HG02588 (cell line): ENCODE measurements around the gene FCGR3B.
"Not testable (repeated sequence)": the region's sequence is repeated elsewhere in the genome, so short reads cannot be mapped to it uniquely, and the experiment has no call there.

Source experiments
- ATAC-seq: cut with Tn5 transposase; IDR thresholded peaks from one replicate; pipeline ENCODE4 v1.9.1; 2021; ENCODE audit warnings: mild to moderate bottlenecking, moderate library complexity; ENCODE audit not compliant: unreplicated experiment

The FCGR3B gene

DNA sequence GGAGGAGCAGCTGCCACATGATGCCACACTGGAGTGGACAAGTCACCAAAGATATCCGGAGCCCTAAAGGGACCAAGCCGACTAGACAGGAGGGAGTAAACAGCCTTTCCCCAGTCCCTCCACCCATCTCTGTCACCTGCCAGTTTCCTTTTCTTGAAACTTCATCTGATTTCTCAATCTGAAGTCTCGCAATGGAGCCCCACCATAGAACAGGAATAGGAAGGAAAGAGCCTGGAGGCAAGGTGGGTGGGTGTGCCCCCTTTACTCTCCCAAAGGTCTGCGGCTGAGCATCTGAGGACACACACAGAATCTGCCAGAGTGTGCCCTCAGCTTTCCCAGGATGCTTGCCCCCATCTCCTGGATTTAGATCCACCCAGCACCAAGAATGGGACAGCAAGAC, at the start of gene FCGR3B:
Gene FCGR3B, minus strand, starts transcription at position 101 of the 400 bp plus-strand sequence. Its CDS starts 82 bp downstream, at position 19.
- no peak for ATAC-seq

DNA sequence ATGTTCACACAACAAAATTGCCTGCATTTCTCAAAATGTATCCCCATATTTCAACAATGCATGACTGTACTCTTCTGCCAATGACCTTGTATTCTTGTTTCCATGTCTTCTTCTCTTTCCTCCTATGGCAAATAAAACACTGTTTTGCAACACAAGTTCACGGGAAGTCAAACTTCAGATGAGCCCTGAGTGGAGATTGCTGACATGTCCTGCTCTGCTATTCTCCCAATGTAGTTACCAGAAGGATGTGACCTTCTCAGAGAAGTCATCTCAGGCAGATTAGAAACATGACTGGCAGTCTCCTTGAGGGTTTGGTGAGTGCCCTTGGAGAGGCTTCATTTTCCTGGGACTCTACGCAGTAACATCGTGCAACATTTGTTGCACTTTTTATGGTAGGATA, 47.5 kb upstream of the FCGR3B start:
- no peak for ATAC-seq

DNA sequence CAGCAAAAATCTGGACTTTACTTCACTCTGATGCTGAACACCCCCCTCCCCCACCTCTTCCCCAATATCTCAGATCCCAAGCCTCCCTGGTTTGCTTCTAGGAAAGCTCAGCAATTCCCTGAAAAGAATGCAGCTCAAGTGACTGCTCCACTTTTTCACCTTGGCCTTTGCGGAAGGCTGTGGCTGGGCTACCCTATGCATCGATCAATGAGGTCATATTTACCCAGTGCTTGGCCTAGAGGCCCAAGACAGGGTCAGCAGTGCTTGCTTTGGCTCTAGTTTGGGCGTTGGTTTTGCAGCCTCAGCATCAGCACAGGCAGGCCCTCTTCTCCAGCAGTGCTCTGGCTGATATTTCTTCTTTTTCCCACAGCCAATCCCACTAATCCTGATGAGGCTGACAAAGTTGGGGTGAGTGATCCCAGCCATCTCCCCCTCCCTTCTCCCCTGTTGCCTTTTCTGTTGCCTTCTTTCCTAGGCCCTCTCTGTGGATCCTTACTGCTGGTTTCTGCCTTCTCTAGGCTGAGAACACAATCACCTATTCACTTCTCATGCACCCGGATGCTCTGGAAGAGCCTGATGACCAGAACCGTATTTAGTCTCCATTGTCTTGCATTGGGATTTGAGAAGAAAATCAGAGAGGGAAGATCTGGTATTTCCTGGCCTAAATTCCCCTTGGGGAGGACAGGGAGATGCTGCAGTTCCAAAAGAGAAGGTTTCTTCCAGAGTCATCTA, 46.1 kb upstream of the FCGR3B start:
- ATAC-seq: no peak

DNA sequence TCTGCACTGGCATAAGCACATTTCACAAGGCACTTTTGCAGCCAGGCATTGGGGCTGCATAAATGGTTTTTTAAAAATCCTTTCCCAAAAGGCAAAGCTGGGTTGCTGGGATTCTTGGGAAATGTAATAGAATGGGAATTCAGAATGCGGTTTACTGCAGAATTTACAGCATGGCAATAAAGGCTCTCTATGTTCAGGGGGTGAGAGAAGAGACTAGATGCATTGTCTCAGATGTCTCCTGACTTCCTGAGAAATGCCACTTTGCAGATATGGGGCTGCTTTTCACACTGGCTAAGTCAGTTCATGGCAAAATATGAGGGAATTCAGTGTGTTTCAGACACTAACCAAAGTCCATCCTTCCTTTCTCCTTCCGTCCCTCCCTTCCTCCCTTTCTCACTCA, 45.5 kb upstream of the FCGR3B start:
- no peak for ATAC-seq

DNA sequence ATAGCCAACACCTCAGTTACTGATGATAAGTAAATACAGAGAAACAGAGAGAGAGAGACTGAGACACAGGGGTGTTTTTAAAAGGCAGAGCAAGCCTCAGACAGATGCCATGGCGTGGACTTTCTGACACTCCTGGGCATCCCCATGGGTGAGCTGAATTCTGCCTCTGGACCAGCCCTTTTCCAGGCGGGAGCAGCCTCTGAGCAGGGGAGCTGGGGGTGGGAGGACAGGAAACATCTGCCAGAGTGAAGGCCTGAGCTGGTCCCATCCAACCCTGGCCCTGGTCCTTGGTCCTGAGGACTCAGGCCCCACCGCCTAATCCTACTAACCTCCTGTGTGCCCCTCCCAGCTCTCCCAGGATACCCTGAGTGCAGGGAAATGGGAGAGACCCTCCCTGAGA, 43.9 kb upstream of the FCGR3B start:
- ATAC-seq: not testable (repeated sequence)

DNA sequence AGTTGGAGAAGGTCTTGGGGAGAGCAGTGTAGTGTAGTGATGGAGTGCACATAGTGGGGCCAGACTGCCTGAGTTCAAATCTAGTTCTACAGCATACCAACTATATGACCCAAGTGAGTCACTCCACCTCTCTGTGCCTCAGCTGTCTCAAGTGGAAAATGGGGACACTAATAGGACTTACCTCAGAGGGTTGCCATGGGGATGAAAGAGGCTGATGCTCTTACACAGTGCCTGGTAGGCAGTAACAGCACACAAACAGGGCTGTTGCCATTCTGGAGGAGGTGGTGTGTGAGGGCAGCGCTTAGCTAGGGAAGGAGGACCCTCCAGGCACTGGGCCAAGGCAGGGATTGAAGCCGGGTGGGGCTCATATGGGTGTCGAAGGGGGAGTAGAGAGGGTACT, 43.5 kb upstream of the FCGR3B start:
- not testable (repeated sequence) for ATAC-seq

DNA sequence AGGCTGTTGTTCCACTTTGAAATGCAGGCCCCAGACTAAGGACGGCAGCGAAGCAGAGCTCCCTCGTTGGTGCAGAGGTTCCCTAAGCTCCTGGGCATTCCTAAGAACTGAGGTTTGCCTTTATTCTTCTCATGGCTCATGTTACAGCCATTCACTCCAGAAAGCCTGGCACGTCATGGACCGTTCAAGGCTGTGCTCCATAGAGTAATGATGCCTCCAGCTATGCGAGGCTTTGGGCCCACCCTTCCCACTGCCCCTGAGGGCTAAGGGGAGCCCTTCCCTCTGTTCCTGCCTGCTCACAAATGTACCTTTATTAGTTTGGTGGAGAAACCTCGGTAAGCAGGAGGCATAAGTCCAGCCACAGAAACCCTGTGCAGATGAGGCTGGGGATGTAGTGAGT, 42.5 kb upstream of the FCGR3B start:
- not testable (repeated sequence) for ATAC-seq

DNA sequence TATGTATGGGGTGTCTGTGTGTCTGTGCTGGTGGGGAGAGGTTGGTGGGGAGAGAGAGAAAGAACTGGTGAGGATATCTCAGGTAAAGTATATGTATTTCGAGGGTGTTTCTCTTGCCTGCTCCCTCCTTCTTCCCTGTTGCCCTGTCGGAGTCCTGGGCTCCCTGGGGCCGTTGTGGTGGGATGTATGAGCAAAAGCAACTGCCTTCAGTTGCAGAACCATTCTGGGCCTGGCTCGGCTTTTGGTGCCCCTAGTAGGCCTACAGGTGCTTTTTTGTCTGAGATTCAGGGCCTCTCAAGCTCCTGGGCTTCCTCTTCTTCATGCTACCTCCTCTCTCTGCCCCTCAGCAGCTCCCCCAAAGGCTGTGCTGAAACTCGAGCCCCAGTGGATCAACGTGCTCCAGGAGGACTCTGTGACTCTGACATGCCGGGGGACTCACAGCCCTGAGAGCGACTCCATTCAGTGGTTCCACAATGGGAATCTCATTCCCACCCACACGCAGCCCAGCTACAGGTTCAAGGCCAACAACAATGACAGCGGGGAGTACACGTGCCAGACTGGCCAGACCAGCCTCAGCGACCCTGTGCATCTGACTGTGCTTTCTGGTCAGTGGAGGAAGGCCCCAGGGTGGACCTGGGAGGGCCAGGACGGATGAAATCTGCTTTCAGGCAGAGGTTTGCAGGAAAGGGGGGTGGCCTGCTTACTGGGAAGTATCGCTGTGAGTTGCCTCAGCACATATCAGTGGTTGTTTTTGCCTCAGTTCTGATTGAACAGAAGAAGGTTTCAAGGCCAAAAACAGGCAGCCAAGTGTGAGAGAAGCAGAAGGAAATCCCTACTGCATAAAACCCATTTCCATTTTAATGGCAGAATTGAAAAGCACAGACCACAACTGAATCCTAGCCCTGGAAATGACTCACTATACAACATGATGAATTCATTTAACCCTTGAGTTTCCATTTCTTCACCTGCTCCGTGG, 40.4 kb upstream of the FCGR3B start:
- ATAC-seq: not testable (repeated sequence)

DNA sequence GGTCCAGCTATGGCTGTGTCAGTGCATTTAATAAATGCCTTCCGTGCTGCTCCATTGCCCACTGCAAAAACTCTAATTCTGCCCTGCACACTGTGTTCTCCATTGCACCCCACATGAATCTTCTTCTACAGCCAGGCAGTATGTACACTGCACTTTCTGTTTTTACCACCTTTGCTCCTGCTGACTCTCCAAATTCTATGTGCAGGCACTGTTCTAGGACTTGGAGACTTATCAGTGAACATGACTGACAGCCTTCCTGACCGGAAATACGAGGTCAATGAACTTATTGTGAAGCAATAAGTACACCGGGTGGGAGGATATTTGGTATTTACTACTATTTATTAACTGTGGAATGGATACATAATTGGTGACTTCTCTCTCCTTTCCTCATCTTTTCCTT, 33.7 kb upstream of the FCGR3B start:
- not testable (repeated sequence) for ATAC-seq

DNA sequence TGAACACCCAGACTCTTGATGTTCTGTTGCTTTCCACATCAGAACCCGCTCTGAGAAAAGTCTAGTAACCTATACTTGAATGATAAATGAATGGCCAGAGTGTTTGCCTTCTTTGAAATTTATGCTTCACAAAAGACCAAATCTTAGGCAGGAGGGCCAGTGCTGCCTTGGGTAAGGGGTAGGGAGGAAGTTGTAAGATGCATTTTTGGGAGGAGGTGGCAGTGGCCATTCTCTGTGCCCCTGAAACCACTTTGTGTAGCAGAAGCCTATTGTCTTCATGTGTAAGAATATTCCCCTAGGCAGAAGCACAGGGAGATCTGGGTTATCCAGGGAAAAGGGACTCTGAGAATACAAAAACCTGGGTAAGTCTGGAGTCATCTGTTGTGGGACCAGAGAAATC, 32.6 kb upstream of the FCGR3B start:
- peak; percentile 18 for ATAC-seq

DNA sequence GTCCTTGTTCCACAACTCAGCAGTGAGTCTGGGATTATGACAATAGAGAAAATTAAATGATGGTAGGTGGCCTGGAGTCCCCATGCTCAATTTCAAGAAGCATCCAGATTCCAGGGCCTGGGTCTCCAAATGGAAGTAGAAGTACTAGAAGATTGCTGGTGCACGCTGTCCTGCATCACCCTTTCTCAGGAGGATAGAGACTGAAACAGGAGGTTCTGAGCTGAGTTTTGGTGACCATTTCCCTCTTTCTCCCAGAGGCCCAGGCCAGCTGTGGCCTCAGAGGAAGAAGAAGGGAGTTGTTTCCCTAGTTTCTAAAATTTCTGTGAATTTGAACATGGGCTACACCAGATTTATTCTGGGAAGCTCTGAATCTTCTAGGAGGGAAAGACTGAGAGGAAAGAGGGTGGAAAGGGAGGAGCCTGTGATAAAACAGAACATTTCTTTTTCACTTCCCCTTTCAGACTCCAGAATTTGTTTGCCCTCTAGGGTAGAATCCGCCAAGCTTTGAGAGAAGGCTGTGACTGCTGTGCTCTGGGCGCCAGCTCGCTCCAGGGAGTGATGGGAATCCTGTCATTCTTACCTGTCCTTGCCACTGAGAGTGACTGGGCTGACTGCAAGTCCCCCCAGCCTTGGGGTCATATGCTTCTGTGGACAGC, 31.8 kb upstream of the FCGR3B start, which contains the start of gene FCGR2B:
Gene FCGR2B, plus strand, starts transcription at position 460 of the 656 bp plus-strand sequence. Its CDS starts 99 bp downstream, at position 559.
- peak; percentile 67 for ATAC-seq

DNA sequence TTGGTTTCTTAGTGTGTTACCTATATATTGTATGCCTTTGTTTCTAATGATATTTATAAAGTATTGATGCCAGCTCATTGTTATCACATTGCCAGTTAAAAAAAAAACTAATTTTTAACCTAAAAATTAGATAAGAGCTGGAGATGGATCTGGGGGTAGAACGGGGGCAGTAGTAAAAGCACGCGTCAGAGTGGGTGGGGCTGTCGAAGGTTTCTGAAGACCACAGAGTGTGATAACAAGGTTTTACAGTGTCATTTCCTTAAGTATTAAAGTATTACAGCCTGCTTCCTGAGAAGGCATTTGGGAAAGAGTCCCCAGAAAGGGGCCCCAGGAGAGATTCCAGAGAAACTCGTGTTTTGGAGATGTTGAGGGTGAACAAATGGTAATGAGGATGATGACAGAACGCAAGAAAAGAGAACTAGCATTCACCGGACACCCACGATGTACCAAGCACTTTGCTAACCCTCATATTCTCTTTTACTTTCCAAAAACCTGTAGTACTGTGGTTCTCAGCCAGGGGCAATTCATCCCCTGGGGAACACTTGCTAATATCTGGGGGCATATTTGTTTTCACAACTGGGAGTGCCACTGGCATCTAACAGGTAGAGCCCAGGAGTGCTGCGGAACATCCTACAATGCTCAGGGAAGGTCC, 30.8 kb upstream of the FCGR3B start:
- not testable (repeated sequence) for ATAC-seq

DNA sequence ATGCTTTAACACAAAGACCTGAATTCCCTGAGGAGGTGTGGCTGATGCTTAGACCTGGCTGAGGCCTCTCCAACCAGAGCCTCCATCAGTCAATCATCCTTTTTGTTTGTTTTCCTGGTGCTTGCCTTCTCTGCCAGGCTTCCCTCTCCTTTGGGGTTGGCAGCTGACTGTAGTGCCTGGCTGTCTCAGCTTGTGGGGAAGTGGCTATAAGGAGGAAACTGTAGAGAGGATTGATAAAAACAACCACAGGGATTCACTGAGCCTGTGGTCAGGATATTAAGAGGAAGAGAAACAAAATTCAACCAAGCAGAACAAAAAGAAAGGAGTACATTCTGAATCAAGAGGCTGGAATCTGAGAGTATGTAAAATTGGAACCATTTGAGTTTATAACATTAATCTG, 27.5 kb upstream of the FCGR3B start:
- ATAC-seq: not testable (repeated sequence)

DNA sequence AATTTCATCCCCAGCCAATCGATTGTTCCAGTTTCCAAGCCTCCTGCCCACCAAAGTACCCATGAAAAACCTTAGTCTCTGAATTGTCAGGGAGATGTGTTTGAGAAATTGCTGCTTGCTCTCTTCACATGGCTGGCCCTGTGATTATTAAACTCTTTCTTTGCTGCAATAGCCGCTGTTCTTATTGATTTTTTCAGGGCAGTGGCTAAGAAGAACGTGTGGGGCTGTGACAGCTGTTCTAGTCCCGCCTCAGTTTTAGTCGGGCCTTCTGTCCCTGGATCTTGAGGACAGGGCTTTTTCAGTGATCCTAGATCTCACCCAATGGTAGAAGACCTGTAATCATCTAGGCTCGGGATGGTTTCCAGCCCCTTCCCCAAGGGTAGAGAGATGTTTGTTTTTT, 23.0 kb upstream of the FCGR3B start:
- not testable (repeated sequence) for ATAC-seq

DNA sequence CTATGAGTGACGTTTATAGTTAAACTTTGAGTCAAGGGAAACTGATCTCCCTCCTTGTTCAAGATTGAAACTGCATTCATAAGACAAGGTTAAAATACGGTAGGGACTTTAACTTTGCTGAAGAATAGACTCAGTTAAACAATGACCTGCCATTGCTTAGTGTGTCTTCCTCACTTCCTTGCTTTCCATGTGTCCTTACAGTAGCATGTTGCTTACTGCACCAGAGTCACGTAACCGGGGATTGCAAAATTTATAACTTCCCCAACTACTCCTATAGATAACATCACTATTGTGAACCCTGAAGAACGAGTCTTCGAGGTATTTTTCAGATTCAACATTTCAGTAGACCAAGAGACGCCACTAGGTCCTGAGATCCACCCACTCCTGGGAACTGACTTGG, 22.6 kb upstream of the FCGR3B start:
- not testable (repeated sequence) for ATAC-seq

DNA sequence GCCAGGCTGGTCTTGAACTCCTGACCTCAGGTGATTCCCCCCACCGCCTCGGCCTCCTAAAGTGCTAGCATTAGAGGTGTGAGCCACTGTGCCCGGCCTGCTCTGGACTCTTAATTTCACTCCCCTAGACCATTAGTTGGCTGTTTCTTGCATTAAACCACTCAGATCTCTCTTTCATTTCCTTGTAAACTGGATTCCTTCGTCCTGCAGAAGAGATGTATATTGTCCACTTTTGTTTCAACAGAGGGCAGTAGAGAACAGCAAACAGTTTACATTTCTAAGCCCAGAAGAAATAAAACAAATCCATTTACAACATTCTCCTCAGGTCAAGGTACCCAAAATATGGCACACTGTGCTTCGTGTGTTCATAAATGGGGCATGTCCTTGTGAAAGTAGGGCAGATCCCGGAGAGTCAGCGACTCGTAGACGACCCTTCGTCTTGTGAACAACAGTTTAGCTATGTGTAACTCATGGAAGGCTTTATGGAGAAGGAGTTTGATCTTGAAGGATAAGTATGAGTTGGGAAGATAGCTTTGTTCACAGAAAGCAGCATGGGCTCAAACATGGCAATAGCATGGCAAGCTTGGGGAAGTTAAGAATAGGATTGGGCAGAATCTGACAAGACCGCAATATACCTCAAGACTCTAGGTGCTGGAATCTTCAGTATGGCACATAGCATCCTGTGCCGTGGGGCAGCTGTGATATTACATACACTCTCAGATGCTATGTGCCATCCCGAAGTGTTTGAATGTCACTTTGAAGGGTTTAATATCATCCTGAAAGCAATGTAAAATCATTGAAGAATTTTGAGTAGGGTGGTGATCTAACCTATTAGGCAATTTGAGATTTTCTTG, 16.8 kb upstream of the FCGR3B start:
- ATAC-seq: not testable (repeated sequence)

DNA sequence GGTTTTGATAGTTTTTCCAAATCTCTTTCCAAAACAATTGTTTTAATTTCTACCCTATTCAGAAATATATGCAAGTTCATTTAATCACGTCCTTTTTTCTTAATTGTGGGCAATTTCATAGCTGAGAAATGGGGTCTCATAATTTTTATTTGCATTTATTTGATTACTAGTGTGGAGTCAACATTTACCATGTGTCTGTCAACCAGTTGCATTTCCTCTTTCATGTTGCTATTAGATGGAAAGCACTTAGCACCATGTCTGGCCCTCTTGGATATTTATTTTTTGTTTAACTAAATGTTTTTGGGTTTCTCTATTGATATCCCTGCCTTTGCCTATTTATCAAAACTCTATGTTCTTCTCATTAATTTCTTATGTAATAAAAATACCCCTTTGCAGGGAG, 13.9 kb upstream of the FCGR3B start:
- ATAC-seq: not testable (repeated sequence)

DNA sequence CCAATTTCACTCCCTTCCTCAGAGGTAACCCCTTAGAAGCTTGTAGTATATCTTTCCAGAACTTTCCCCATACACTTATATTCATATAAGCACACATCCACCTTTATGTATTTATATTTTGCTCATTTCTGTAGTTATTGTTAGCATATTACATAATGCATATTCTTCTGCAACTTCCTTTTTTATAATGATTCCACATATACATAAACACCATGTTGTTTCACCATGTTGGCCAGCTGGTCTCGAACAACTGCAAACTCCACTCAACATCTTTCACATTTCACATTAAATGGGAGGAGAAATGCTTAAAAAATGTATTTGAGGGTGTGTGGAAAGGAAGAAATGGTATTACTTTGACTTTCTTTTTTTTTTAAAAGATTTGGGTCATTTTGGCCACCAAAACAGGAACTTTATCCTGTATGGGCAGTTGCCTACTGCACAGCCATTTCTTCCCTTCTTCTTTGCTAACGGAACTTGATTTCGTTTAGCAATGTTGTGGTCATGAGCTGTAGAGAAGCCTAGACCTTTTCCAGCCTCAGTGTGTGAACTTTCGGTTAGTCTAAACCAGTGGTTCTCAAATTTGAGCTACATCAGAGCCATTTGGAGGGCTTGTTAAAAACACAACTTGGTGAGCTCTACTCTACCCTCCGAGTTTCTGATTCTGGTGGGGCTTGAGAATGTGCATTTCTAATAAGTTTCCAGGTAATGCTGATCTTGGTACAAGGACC, 12.7 kb upstream of the FCGR3B start:
- ATAC-seq: not testable (repeated sequence)

DNA sequence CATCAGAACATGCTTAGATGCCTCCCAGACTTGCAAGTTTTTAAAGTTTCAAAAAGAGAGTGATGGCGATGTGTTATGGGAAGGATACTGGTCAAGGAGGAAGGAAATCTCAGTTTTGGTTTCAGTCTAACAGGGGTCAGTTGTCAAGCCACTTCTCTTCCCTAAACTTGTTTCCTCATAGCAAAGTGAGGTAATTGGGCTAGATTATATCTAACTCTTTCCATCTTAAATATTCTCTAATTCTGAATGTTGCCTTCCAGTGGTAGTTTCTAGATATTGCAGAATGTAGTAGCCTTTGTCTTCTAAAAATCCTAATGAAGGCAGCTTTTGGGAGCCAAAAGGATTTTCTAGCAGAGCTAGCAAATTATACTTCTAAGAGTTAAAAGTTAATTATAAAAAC, 11.7 kb upstream of the FCGR3B start:
- not testable (repeated sequence) for ATAC-seq
